ENCODE measurements around the gene PCBP3. TPM values are rescaled to one million over a fixed set of nuclear protein-coding genes. Genes with fewer than 3 reads are reported as not detected.

The PCBP3 gene
- total and polyA plus RNA-seq, 2 of the 13 experiments (the other 11 are each of a cell fraction or from before 2014, with no cell fraction given), result not detected

- H2AFZ ChIP-seq (ENCODE audit: low read length), result no peak overlapping the region
- H3K27ac ChIP-seq (ENCODE audit: extremely low read length, insufficient read depth, low read length), result no peak overlapping the region
- H3K36me3 ChIP-seq (replicated peaks in 1 of 2; ENCODE audit: control insufficient read depth in 1 of 2, insufficient read depth in 2 of 2, low read length in 2 of 2), result no peaks in the 10 kb centered on the region
- 40% methylated on average over 2 of the region's 2 CpGs for WGBS (ENCODE audit: low lambda C conversion rate)
- in situ Hi-C loops (cut with HindIII; ENCODE audit: extremely low pct_ligation_motif_present, low pct_unique_long_range_greater_than_20kb), result no loop called here
- BruUV-seq (replicated peaks), result no TSS peak
- POLR2A ChIA-PET, result no interaction called here
- intact Hi-C loops (cut with micrococcal nuclease; ENCODE audit: unreplicated experiment), result no loop called here
- H3K79me2 ChIP-seq (ENCODE audit: insufficient read depth, low read length), result no peaks in the 10 kb centered on the region
- peaks cover 17% of the 10 kb centered on the region for H3K4me1 ChIP-seq (ENCODE audit: insufficient read depth, low read length)
- H3K27me3 ChIP-seq (ENCODE audit: control insufficient read depth in 1 of 2, insufficient read depth in 2 of 2, low read length in 2 of 2), result peaks cover 3 to 37% of the 10 kb centered on the region in 2 experiments; a peak in 4 of 5 replicates
- no peak overlapping the region for H3K9ac ChIP-seq (ENCODE audit: insufficient read depth, low read depth, low read length)
- no peak overlapping the region for H3K4me2 ChIP-seq (ENCODE audit: low read depth, low read length)
- no peaks in the 10 kb centered on the region for H4K20me1 ChIP-seq (ENCODE audit: insufficient read depth, low read length)
- FAIRE-seq (no peak), DNase-seq (ENCODE audit: low spot score) (no peak), ATAC-seq (no peak)
- H3K9me3 ChIP-seq (ENCODE audit: low read length), result no peaks in the 10 kb centered on the region
- CTCF ChIA-PET (ENCODE audit: low intra/inter-chr PET ratio, low total read pairs), result no interaction called here
- no peak overlapping the region for H3K4me3 ChIP-seq (replicated peaks in 1 of 3; ENCODE audit: insufficient read depth in 1 of 3, low read depth in 2 of 3, low read length in 3 of 3)
- no peak for TF ChIP-seq CCDC6 (CRISPR knock-in tag; IDR thresholded peaks at IDR 0.05)
- no peak for TF ChIP-seq ZBTB39 (CRISPR knock-in tag; IDR thresholded peaks at IDR 0.05)
- no peak for TF ChIP-seq ZNF780A (CRISPR knock-in tag; IDR thresholded peaks at IDR 0.05)
- TF ChIP-seq ZNF800 (CRISPR knock-in tag; IDR thresholded peaks at IDR 0.05), result no peak
- TF ChIP-seq ASH2L (IDR thresholded peaks at IDR 0.05; ENCODE audit: insufficient read length, low read depth, low read length), result no peak
- no peak for TF ChIP-seq KLF16 (CRISPR knock-in tag; IDR thresholded peaks at IDR 0.05)
- no peak for TF ChIP-seq GPBP1L1 (CRISPR knock-in tag; IDR thresholded peaks at IDR 0.05)
- no peak for TF ChIP-seq NFIC (IDR thresholded peaks at IDR 0.05; ENCODE audit: low read length)
- no peak for TF ChIP-seq ZNF737 (CRISPR knock-in tag; IDR thresholded peaks at IDR 0.05; ENCODE audit: borderline replicate concordance)
- no peak for TF ChIP-seq CEBPG (CRISPR knock-in tag; IDR thresholded peaks at IDR 0.05)
- TF ChIP-seq RERE (CRISPR knock-in tag; IDR thresholded peaks at IDR 0.05; ENCODE audit: low read depth), result no peak
- no peak for TF ChIP-seq ZNF446 (CRISPR knock-in tag; IDR thresholded peaks at IDR 0.05)
- TF ChIP-seq ZFP62 (CRISPR knock-in tag; IDR thresholded peaks at IDR 0.05), result no peak
These were observed 336.7 kb downstream of the PCBP3 start for GRCh38 chr21:45980271-45980670.

Data from HepG2 (cell line).